ENCODE results near the gene C10orf71. TPM values are rescaled to one million over a fixed set of nuclear protein-coding genes. Genes with fewer than 3 reads are reported as not detected.

C10orf71 gene
- total RNA-seq, 2 experiments from 2014 or later: not detected

DNA sequence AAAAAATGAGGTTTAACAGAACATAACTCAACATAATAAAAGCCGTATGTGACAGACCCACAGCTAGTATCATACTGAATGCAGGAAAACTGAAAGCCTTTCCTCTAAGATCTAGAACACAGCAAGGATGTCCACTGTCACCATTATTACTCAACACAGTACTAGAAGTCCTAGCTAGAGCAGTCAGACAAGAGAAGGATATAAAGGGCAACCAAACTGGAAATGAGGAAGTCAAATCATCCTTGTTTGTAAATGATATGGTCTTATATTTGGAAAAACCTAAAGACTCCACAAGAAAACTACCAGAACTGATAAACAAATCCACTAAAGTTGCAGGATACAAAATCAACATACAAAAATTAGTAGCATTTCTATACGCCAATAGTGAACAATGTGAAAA is 45.9 kb downstream of the C10orf71 start:
- DNase-seq: no peak
- ChIA-PET CTCF (no interaction called here), POLR2A (no interaction called here)
- no peak overlapping the region for H3K4me3 Mint-ChIP-seq
- no peaks in the 10 kb centered on the region for H3K36me3 Mint-ChIP-seq
- intact Hi-C loops (cut with micrococcal nuclease): no loop called here
- H3K4me1 Mint-ChIP-seq (ENCODE audit: low read depth): no peaks in the 10 kb centered on the region
- peaks cover 5% of the 10 kb centered on the region for H3K9me3 Mint-ChIP-seq
- no peak overlapping the region for H3K27ac Mint-ChIP-seq
- peaks cover 3% of the 10 kb centered on the region for H3K27me3 Mint-ChIP-seq

DNA sequence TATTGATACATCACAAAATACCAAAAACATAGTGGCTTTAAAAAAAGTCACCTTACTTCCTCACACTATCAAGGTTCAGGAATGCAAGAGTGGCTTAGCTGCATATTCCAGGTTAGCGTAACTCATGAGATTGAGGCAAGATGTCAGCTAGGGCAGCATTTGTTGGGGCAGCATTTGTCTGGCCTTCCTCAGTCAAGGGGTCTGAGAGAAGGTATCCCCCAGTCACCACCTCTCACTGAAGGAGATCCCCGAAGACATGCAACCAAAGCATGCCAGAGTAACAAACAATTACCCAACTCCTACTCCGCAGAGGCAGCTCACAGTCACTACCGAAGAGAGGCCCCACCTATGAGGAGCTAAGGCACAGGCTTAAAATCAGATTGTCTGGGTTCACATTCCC is 48.4 kb downstream of the C10orf71 start:
- ChIA-PET CTCF (no interaction called here), POLR2A (no interaction called here)
- intact Hi-C loops (cut with micrococcal nuclease): no loop called here
- Mint-ChIP-seq H3K36me3 (peaks cover 4% of the 10 kb centered on the region), H3K27me3 (no peaks in the 10 kb centered on the region), H3K4me1 (ENCODE audit: low read depth) (no peaks in the 10 kb centered on the region), H3K4me3 (no peak overlapping the region), H3K27ac (no peak overlapping the region), H3K9me3 (peaks cover 12% of the 10 kb centered on the region)
- DNase-seq: no peak

DNA sequence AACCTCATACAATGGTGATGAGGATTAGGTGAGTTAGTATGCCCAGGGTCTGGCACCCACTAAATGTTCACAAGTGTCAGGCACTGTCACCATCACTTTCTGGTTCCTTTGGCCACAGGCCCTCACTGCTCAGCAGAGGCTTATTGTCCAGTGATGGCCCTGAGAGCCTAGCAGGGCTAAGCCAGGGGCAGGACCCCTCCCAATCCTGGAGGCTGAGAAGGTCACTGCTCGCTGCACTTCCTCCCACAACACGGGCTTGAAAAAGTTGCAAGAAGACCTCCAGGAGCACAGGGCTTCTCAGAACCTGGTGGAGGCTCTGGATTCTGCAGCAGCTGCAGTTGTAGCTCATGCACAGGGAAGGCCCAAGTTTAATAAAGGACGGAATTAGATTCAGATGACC is 48.9 kb downstream of the C10orf71 start:
- intact Hi-C loops (cut with micrococcal nuclease): no loop called here
- peaks cover 4% of the 10 kb centered on the region for H3K36me3 Mint-ChIP-seq
- H3K27me3 Mint-ChIP-seq: no peaks in the 10 kb centered on the region
- DNase-seq: no peak
- H3K4me3 Mint-ChIP-seq: no peak overlapping the region
- ChIA-PET POLR2A (no interaction called here), CTCF (no interaction called here)
- no peak overlapping the region for H3K27ac Mint-ChIP-seq
- H3K4me1 Mint-ChIP-seq (ENCODE audit: low read depth): no peaks in the 10 kb centered on the region
- H3K9me3 Mint-ChIP-seq: peaks cover 12% of the 10 kb centered on the region

DNA sequence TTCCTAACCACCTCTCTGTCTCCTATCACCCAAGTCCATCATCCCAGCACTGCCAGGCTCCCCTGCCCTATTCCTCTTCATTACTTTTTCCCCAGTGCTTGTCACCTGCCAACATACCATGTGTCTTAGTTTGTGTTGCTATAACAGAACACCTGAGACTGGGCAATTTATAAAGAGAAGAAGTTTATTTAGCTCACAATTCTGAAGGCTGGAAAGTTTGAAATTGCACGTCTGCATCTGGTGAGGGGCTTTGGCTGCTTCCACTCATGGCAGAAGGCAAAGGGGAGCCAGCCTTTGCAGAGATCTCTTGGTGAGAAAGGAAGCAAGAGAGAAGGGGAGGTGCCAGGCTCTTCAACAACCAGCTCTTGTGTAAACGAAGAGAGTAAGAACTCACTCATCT is 49.6 kb downstream of the C10orf71 start:
- Mint-ChIP-seq H3K27ac (no peak overlapping the region), H3K4me3 (no peak overlapping the region), H3K36me3 (peaks cover 4% of the 10 kb centered on the region), H3K27me3 (no peaks in the 10 kb centered on the region), H3K9me3 (peaks cover 12% of the 10 kb centered on the region), H3K4me1 (ENCODE audit: low read depth) (no peaks in the 10 kb centered on the region)
- ChIA-PET POLR2A (no interaction called here), CTCF (no interaction called here)
- DNase-seq: no peak
- intact Hi-C loops (cut with micrococcal nuclease): no loop called here

DNA sequence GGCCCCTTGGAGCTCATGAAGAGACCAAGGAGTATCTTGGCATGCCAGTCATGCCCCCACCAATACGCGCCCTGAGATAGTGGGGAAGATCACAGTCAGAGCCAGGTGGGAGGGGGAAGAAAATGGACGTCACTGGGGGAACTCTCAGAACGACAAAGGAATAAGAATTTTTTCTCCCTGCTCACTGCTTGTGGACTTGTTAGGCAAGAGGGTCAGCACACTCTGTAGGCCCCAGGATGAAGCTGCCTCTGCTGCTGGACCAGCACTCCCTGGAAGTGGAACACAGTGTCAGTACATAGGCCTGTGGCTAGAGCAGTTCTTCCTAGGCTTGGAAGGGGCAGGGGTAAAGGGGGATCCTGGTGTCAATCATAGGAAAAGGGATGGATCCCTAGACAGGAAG is 50.4 kb downstream of the C10orf71 start:
- ChIA-PET POLR2A (no interaction called here), CTCF (no interaction called here)
- DNase-seq: no peak
- intact Hi-C loops (cut with micrococcal nuclease): no loop called here
- no peaks in the 10 kb centered on the region for H3K4me1 Mint-ChIP-seq (ENCODE audit: low read depth)
- peaks cover 12% of the 10 kb centered on the region for H3K9me3 Mint-ChIP-seq
- peaks cover 4% of the 10 kb centered on the region for H3K36me3 Mint-ChIP-seq
- H3K27ac Mint-ChIP-seq: no peak overlapping the region
- H3K4me3 Mint-ChIP-seq: no peak overlapping the region
- no peaks in the 10 kb centered on the region for H3K27me3 Mint-ChIP-seq

DNA sequence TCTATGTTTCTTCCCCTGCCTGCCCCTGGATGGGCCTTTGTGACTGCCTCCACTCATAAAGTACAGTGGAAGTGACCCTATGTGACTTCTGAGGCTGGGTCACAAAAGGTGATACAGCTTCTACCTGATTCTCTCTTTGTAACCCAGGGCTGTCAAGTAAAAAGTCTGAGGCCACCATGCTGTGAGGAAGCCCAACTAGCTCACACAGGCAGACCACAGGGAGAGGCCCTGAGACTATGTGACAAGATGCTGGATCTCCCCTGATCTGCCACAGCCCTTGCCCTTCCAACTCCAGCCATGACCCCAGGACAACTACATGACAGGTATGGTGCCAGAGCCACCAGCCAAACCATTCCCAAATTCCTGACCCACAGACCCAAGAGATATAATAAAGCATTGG is 51.2 kb downstream of the C10orf71 start:
- Mint-ChIP-seq H3K4me1 (ENCODE audit: low read depth) (no peaks in the 10 kb centered on the region), H3K4me3 (no peak overlapping the region), H3K27me3 (no peaks in the 10 kb centered on the region), H3K27ac (no peak overlapping the region), H3K36me3 (peaks cover 4% of the 10 kb centered on the region), H3K9me3 (peaks cover 12% of the 10 kb centered on the region)
- no peak for DNase-seq
- POLR2A ChIA-PET: no interaction called here
- CTCF ChIA-PET: no interaction called here
- intact Hi-C loops (cut with micrococcal nuclease): no loop called here

DNA sequence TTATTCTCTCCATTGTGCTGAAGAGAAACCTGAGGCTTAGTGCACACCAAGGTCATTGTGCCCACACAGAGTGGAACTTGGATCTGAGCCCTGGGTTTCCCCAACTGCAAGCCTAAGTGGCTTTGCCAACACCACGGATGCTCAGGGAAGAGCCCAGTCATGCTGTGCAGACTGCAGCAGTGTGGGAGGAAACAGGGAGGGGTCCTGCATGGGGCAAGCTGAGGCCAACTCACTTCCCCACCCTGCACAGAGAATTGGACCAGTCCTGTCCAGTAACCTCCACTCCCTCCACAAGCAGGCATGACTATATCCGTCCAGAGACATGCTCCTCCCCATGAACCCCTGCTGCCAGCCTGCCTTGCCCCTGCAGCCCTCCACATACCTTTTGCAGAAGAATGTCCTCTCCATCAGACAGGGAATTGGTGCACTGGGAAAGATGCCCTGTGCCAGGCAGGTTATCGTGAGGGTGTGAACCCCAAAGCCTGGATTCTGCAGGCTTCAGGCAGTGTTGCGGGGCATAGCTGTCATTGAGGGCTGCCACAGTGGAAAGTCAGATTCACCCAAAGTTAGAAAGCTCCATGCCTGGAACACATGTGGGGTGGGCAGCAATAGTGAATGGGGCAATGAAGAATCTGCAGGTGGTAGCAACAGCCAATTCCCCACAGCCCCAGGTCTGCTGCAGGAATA is 52.0 kb downstream of the C10orf71 start:
- H3K4me1 Mint-ChIP-seq (ENCODE audit: low read depth): no peaks in the 10 kb centered on the region
- no peak overlapping the region for H3K4me3 Mint-ChIP-seq
- H3K36me3 Mint-ChIP-seq: peaks cover 4% of the 10 kb centered on the region
- no peaks in the 10 kb centered on the region for H3K27me3 Mint-ChIP-seq
- H3K27ac Mint-ChIP-seq: no peak overlapping the region
- ChIA-PET POLR2A (no interaction called here), CTCF (no interaction called here)
- DNase-seq: no peak
- peaks cover 12% of the 10 kb centered on the region for H3K9me3 Mint-ChIP-seq
- intact Hi-C loops (cut with micrococcal nuclease): no loop called here

DNA sequence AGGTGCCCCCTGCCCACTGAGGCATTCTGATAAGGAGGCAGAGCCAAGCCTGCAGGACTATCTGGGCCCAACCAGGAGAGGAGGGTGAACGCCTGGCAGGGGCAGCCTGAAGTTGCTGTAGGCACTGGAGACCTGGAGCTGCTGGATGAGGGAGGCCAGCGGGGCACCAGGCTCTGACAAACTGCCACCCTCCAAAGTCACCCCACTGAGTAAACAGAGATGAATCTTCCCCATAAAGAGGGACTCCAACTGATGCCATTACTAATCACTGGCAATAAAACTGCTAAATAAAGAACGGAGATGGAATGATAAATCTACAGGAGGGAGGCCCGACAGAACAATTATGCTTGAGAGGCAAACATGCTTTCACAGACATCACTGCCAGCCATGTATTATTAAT is 52.7 kb downstream of the C10orf71 start:
- peaks cover 12% of the 10 kb centered on the region for H3K9me3 Mint-ChIP-seq
- no peak overlapping the region for H3K27ac Mint-ChIP-seq
- intact Hi-C loops (cut with micrococcal nuclease): no loop called here
- peaks cover 4% of the 10 kb centered on the region for H3K36me3 Mint-ChIP-seq
- H3K27me3 Mint-ChIP-seq: no peaks in the 10 kb centered on the region
- H3K4me3 Mint-ChIP-seq: no peak overlapping the region
- POLR2A ChIA-PET: no interaction called here
- H3K4me1 Mint-ChIP-seq (ENCODE audit: low read depth): peaks cover 2% of the 10 kb centered on the region
- DNase-seq: no peak
- CTCF ChIA-PET: no interaction called here

DNA sequence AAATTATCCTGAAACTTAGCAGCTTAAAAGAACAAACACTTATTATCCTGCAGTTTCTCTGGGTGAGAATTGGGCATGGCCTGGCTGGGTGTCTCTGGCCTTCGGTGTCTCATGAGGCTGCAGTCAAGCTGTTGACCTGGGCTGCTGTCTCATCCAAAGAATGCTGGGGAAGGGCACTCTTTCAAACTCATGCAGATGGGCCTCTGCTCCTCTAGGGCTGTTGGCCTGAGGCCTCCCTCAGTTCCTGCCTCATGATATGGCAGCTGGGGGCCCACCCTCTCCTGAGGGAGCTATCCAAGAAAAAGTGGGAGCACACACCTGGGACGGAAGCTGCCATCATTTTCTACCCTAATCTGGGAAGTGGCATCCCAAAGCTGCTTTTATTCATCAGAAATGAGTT is 53.4 kb downstream of the C10orf71 start:
- Mint-ChIP-seq H3K27ac (no peak overlapping the region), H3K4me1 (ENCODE audit: low read depth) (peaks cover 5% of the 10 kb centered on the region), H3K27me3 (no peaks in the 10 kb centered on the region), H3K36me3 (peaks cover 4% of the 10 kb centered on the region), H3K9me3 (peaks cover 12% of the 10 kb centered on the region), H3K4me3 (no peak overlapping the region)
- CTCF ChIA-PET: no interaction called here
- DNase-seq: no peak
- POLR2A ChIA-PET: no interaction called here
- intact Hi-C loops (cut with micrococcal nuclease): no loop called here

DNA sequence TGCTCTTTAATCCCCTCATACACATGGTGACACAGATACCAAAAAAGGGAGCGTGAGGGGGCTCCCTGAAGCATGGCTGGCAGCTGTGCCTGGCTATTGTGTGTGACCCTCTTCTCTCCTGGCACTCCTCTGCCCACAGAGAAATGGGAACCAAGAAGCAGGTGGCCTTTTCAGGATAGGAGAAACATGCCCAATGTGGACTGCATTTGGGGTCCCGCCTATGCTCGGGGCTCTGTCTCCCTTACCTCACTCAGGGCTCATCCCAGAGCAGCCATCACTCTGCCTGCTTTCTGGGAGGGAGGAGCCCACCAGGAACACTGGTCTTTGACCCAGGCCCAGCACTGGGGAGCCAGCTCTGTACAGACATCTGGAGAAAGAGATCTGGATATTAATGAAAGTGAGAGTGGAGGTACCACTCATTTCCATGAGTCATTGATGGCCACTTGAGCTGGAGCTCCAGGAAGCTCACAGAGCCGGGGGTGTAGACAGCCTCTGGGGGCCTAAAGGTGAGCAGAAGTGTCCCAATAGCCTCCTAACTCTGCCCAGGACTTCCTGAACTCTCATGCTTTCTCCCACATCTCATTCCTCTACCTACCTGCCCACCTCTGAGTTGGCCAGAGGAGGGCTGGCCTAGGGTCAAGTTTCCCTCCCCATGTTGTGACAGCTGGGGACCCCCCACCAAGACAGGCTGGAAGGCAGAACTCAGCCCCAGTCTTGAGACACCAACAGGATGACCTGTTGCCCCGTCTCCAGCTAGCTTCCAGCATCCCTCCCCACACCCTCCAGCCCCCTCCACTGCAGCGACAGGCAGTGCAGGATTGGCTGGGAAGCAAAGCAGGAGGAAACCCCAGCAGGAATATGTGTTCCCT is 54.3 kb downstream of the C10orf71 start:
- Mint-ChIP-seq H3K27me3 (no peaks in the 10 kb centered on the region), H3K4me1 (ENCODE audit: low read depth) (peaks cover 5% of the 10 kb centered on the region), H3K36me3 (peaks cover 4% of the 10 kb centered on the region), H3K9me3 (peaks cover 12% of the 10 kb centered on the region), H3K27ac (no peak overlapping the region), H3K4me3 (no peak overlapping the region)
- intact Hi-C loops (cut with micrococcal nuclease): no loop called here
- CTCF ChIA-PET: no interaction called here
- DNase-seq: no peak
- POLR2A ChIA-PET: no interaction called here

DNA sequence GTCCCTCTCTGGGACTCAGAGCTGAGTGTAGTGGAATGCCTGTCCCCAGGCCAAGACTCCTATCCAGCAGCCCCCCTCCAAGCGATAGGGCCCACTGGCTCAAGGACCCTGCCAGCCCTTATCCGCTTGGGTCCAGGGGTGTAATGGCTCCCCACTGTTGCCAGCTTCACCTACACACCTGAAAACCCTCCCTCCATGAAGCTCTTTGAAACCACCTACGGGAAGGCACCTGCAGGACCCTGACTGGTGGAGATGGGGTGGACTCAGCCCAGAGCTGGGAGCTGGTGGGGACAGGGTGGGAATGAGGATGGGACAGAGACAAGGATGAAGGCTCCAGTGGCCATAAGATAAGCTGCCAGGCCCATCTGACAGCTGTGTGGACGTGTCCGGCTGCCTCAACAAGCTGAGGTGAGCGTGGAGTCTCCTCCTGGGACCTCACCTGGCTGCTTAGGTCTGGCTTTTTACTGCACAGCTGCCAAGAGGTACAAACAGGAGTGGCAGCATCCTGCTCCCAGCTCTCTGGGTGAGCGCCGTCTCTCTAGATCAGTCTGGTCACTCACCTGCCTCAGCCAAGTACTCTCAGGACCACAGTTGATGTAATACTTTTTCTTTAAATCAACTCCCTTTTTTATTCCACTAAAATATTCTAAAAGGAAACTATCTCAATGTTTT is 55.1 kb downstream of the C10orf71 start:
- CTCF ChIA-PET: no interaction called here

DNA sequence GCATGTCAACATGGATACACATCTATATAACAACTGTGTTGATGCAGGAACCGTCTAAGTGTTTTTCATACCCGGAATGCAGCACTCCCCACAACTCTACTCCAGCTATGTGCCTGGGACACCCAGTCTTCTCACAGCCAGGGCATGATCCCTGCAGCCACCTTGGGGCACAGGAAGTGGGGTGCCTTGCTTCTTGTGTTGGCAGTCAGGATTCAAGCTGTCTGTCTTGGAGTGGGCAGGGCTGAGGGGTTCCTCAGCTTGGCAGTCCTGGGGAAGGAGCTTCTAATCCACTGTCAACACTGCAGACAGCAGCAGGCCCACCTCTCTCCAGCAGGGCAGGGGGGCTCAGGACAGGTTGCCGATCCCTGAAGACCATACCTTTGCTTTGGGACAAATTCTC is 55.6 kb downstream of the C10orf71 start:
- ChIA-PET CTCF (no interaction called here), POLR2A (no interaction called here)
- Mint-ChIP-seq H3K27ac (no peak overlapping the region), H3K9me3 (peaks cover 10% of the 10 kb centered on the region), H3K4me1 (ENCODE audit: low read depth) (peaks cover 5% of the 10 kb centered on the region), H3K27me3 (peaks cover 4% of the 10 kb centered on the region), H3K4me3 (no peak overlapping the region), H3K36me3 (peaks cover 4% of the 10 kb centered on the region)
- intact Hi-C loops (cut with micrococcal nuclease): no loop called here
- DNase-seq: no peak

More for the DNA sequence above, 55.1 kb downstream of the C10orf71 start:
- Mint-ChIP-seq H3K4me3 (no peak overlapping the region), H3K27ac (no peak overlapping the region), H3K4me1 (ENCODE audit: low read depth) (peaks cover 5% of the 10 kb centered on the region), H3K27me3 (peaks cover 4% of the 10 kb centered on the region), H3K36me3 (peaks cover 4% of the 10 kb centered on the region), H3K9me3 (peaks cover 12% of the 10 kb centered on the region)
- POLR2A ChIA-PET: no interaction called here
- intact Hi-C loops (cut with micrococcal nuclease): no loop called here
- DNase-seq: no peak

DNA sequence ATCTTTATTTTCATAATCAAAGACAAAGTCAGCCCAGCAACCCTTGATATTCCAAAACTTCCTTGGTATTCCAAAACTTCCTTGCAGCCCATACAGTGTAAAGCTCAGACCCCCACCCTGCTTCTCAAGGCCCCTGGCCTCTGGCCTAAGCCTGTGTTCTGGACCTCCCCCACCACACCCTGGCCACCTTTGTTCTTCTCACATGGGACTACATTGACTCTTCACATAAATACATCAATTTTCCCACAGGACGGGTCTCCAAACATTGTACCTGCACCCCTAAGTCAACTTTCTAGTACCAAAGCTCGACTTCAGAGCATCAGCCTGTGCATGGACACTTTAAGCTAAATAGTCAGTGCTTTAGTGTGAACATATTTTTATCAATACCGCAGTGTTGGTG is 56.3 kb downstream of the C10orf71 start:
- intact Hi-C loops (cut with micrococcal nuclease): no loop called here
- POLR2A ChIA-PET: no interaction called here

More for the DNA sequence above, 56.3 kb downstream of the C10orf71 start:
- CTCF ChIA-PET: no interaction called here
- H3K27ac Mint-ChIP-seq: no peak overlapping the region
- peaks cover 2% of the 10 kb centered on the region for H3K36me3 Mint-ChIP-seq
- peaks cover 5% of the 10 kb centered on the region for H3K4me1 Mint-ChIP-seq (ENCODE audit: low read depth)
- no peak overlapping the region for H3K4me3 Mint-ChIP-seq
- H3K27me3 Mint-ChIP-seq: peaks cover 4% of the 10 kb centered on the region
- DNase-seq: no peak
- peaks cover 4% of the 10 kb centered on the region for H3K9me3 Mint-ChIP-seq
